ENCODE results near the gene PPM1H.

- no peak for TF ChIP-seq CTCF (IDR thresholded peaks at IDR 0.05)
- TF ChIP-seq POLR2A (IDR thresholded peaks at IDR 0.05) = no peak
- no peak for TF ChIP-seq EP300 (IDR thresholded peaks at IDR 0.05)
- no peak for TF ChIP-seq POLR2AphosphoS5 (IDR thresholded peaks at IDR 0.05)
These were observed 74.9 kb downstream of the PPM1H start for GRCh38 chr12:62860020-62860419.

Measured in sigmoid colon (tissue), 4 donors.